Measurements from ENCODE around the gene GDF7.
A peak's percentile ranks its signal among the peaks of the same experiment; 100 is the strongest.

GDF7 gene

GRCh38 chr2:20663196-20664070, 3.5 kb upstream of the GDF7 start:
- peak; percentile 13 for DNase-seq

GRCh38 chr2:20664071-20664390, 2.9 kb upstream of the GDF7 start:
- DNase-seq = peak; percentile 5

- DNase-seq = no peak
Observed at GRCh38 chr2:20664431-20665242, 2.3 kb upstream of the GDF7 start.

- no peak for DNase-seq
Observed at GRCh38 chr2:20665243-20666004, 1.5 kb upstream of the GDF7 start.

GRCh38 chr2:20666005-20666303, 990 bp upstream of the GDF7 start:
- DNase-seq = no peak

- DNase-seq = no peak
Observed at GRCh38 chr2:20667151-20667530, 197 bp downstream of the GDF7 start.

- DNase-seq = no peak
Observed at GRCh38 chr2:20667531-20668401, 822 bp downstream of the GDF7 start.

- DNase-seq = no peak
Observed at GRCh38 chr2:20668451-20668850, 1.5 kb downstream of the GDF7 start.

GRCh38 chr2:20668871-20669475, 2.0 kb downstream of the GDF7 start:
- DNase-seq = no peak

- no peak for DNase-seq
Observed at GRCh38 chr2:20669562-20670314, 2.8 kb downstream of the GDF7 start.

- DNase-seq = no peak
Observed at GRCh38 chr2:20670315-20671035, 3.5 kb downstream of the GDF7 start.

- DNase-seq = no peak
Observed at GRCh38 chr2:20671036-20671735, 4.2 kb downstream of the GDF7 start.

- no peak for DNase-seq
Observed at GRCh38 chr2:20671736-20672080, 4.8 kb downstream of the GDF7 start.

- no peak for DNase-seq
Observed at GRCh38 chr2:20672201-20672951, 5.4 kb downstream of the GDF7 start.

GRCh38 chr2:20673686-20674308, 6.9 kb downstream of the GDF7 start:
- no peak for DNase-seq

GRCh38 chr2:20674309-20674965, 7.5 kb downstream of the GDF7 start:
- DNase-seq = no peak

GRCh38 chr2:20674974-20675679, 8.2 kb downstream of the GDF7 start:
- no peak for DNase-seq

Data from femur (tissue), 1 donor.